ENCODE results near the gene PLXNC1. TPM values are rescaled to one million over a fixed set of nuclear protein-coding genes. Genes with fewer than 3 reads are reported as not detected.

Gene PLXNC1
- total and polyA plus RNA-seq, 9 of the 15 experiments (the other 6 are each of a cell fraction or from before 2014, with no cell fraction given) = 0.08 to 0.87 (median 0.28) TPM

DNA sequence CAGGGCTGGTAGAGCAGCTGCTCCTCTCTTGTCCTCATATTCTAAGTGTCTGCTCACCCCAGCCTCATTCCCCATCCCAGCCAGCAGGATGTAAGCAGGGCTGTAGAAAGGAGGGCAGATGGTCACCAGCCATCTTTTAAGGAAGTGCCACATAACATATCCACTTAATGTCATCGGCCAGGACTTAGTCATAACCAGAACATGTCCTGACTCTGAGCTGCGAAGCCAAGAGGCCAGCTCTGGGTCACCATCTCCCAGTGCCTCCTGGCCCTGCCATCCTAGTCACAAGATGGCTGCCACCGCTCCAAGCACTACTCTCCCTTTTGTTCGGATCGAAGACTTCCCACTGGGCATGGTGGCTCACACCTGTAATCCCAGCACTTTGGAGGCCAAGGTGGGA lies 123.9 kb downstream of the PLXNC1 start:
- Histone ChIP-seq H3K36me3 (ENCODE audit: control insufficient read depth, insufficient read depth, low read length) (no peaks in the 10 kb centered on the region), H3K9me3 (replicated peaks; ENCODE audit: control insufficient read depth, insufficient read depth, low read depth, low read length) (no peaks in the 10 kb centered on the region), H3K27me3 (ENCODE audit: control insufficient read depth in 2 of 2, insufficient read depth in 2 of 2, low read length in 2 of 2) (peaks cover 16 to 22% of the 10 kb centered on the region in 2 experiments), H2AFZ (ENCODE audit: low read depth, low read length) (no peak overlapping the region), H3K27ac (ENCODE audit: extremely low read depth, low read depth, low read length) (no peak overlapping the region), H3K4me1 (replicated peaks in 1 of 2; ENCODE audit: control insufficient read depth in 2 of 2, insufficient read depth in 2 of 2, low read length in 2 of 2) (no peaks in the 10 kb centered on the region), H3K9me1 (ENCODE audit: control insufficient read depth, insufficient read depth, low read length) (no peaks in the 10 kb centered on the region), H3K79me2 (ENCODE audit: control insufficient read depth, insufficient read depth, low read length) (no peaks in the 10 kb centered on the region), H4K20me1 (replicated peaks; ENCODE audit: control insufficient read depth, insufficient read depth, low read length) (no peaks in the 10 kb centered on the region), H3K9ac (ENCODE audit: insufficient read depth in 1 of 2, low read depth in 2 of 2, low read length in 2 of 2) (no peak overlapping the region), H3K4me2 (ENCODE audit: insufficient read depth, low read length) (no peak overlapping the region), H3K4me3 (no peak overlapping the region)
- ChIA-PET POLR2A (no interaction called here), CTCF (ENCODE audit: low intra/inter-chr PET ratio) (no interaction called here)
- in situ Hi-C loops (cut with MboI) (no loop called here), intact Hi-C loops (cut with micrococcal nuclease) (no loop called here)
- 4% methylated on average over 5 of the region's 5 CpGs for WGBS (ENCODE audit: insufficient coverage, low coverage, missing lambda C conversion rate)
- no peak for FAIRE-seq
- no peak for ATAC-seq
- TF ChIP-seq SPI1 (IDR thresholded peaks at IDR 0.05; ENCODE audit: borderline replicate concordance, low read depth, low read length) (peak; percentile 38; the same call in 1 of the 2 replicates), ZNF41 (CRISPR knock-in tag; conservative IDR thresholded peaks at IDR 0.05) (no peak)
- no TSS peak for BruUV-seq (replicated peaks)
- no peak for DNase-seq (ENCODE audit: extremely low read depth in 1 of 4, low spot score in 3 of 4)

DNA sequence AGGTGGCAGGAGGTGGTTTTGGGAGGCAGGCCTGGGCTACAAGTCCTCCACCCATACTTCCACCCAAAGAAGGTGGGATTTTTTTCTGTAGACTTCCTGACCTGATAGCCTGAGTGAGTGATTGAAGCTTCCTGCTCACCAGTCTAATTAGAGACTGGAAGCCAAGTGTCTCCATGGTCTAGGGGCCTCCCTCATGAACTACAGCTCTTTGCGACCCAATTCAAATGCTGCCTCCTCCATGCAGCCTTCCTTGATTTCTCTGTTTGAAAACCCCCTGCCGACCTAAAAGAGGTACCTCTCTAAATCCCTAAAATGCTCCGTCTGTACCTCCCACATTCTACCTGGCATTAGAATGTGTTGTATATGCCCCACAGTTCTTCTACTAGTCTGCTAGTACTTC lies 124.9 kb downstream of the PLXNC1 start:
- Histone ChIP-seq H3K9ac (ENCODE audit: insufficient read depth in 1 of 2, low read depth in 2 of 2, low read length in 2 of 2) (no peak overlapping the region), H4K20me1 (replicated peaks; ENCODE audit: control insufficient read depth, insufficient read depth, low read length) (no peaks in the 10 kb centered on the region), H3K4me3 (no peak overlapping the region), H3K27ac (ENCODE audit: extremely low read depth, low read depth, low read length) (no peak overlapping the region), H3K27me3 (ENCODE audit: control insufficient read depth in 2 of 2, insufficient read depth in 2 of 2, low read length in 2 of 2) (peaks cover 9 to 23% of the 10 kb centered on the region in 2 experiments; a peak in 4 of 5 replicates), H3K4me1 (replicated peaks in 1 of 2; ENCODE audit: control insufficient read depth in 2 of 2, insufficient read depth in 2 of 2, low read length in 2 of 2) (no peaks in the 10 kb centered on the region), H3K4me2 (ENCODE audit: insufficient read depth, low read length) (no peak overlapping the region), H3K9me3 (replicated peaks; ENCODE audit: control insufficient read depth, insufficient read depth, low read depth, low read length) (no peaks in the 10 kb centered on the region), H3K9me1 (ENCODE audit: control insufficient read depth, insufficient read depth, low read length) (no peaks in the 10 kb centered on the region), H2AFZ (ENCODE audit: low read depth, low read length) (no peak overlapping the region), H3K36me3 (ENCODE audit: control insufficient read depth, insufficient read depth, low read length) (no peaks in the 10 kb centered on the region), H3K79me2 (ENCODE audit: control insufficient read depth, insufficient read depth, low read length) (no peaks in the 10 kb centered on the region)
- no peak for ATAC-seq
- DNase-seq (ENCODE audit: extremely low read depth in 1 of 4, low spot score in 3 of 4) = no peak
- TF ChIP-seq PHTF2 (CRISPR knock-in tag; IDR thresholded peaks at IDR 0.05) = no peak
- TF ChIP-seq RBM25 (IDR thresholded peaks at IDR 0.05; ENCODE audit: low read depth, low read length, severe bottlenecking) = peak; percentile 75
- no peak for TF ChIP-seq TARDBP (IDR thresholded peaks at IDR 0.05)
- no peak for TF ChIP-seq ZNF212 (CRISPR knock-in tag; IDR thresholded peaks at IDR 0.05)
- peak; percentile 93 for TF ChIP-seq ZFP36 (IDR thresholded peaks at IDR 0.05; ENCODE audit: low read depth, low read length, partially characterized antibody)
- TF ChIP-seq BCOR (IDR thresholded peaks at IDR 0.05) = 0 out of 2 replicates have a peak, but pooled peaks have one; percentile 21
- no peak for TF ChIP-seq ADNP (tag; IDR thresholded peaks at IDR 0.05)
- no peak for TF ChIP-seq RB1 (IDR thresholded peaks at IDR 0.05; ENCODE audit: low read depth)
- no peak for TF ChIP-seq CEBPB (tag; IDR thresholded peaks at IDR 0.05)
- CTCF ChIA-PET (ENCODE audit: low intra/inter-chr PET ratio) = no interaction called here
- FAIRE-seq = no peak
- WGBS (ENCODE audit: insufficient coverage, low coverage, missing lambda C conversion rate) = 7% methylated on average over 3 of the region's 3 CpGs
- in situ Hi-C loops (cut with MboI) = no loop called here
- intact Hi-C loops (cut with micrococcal nuclease) = no loop called here
- BruUV-seq (replicated peaks) = no TSS peak
- POLR2A ChIA-PET = interaction anchor here (1.4 to 1.5 kb wide), 2 partner anchors 10 to 16 kb away, joined by 4 read pairs; no protein-coding TSS in a partner anchor

Data from K562 (cell line).